ENCODE measurements around the gene TMEFF2. TPM values are rescaled to one million over a fixed set of nuclear protein-coding genes. Genes with fewer than 3 reads are reported as not detected.

Gene TMEFF2
- total RNA-seq, 4 donors from 2014 or later, result 0.16 to 0.46 (median 0.17) TPM; not detected in 1

- TF ChIP-seq, protein P1, sequence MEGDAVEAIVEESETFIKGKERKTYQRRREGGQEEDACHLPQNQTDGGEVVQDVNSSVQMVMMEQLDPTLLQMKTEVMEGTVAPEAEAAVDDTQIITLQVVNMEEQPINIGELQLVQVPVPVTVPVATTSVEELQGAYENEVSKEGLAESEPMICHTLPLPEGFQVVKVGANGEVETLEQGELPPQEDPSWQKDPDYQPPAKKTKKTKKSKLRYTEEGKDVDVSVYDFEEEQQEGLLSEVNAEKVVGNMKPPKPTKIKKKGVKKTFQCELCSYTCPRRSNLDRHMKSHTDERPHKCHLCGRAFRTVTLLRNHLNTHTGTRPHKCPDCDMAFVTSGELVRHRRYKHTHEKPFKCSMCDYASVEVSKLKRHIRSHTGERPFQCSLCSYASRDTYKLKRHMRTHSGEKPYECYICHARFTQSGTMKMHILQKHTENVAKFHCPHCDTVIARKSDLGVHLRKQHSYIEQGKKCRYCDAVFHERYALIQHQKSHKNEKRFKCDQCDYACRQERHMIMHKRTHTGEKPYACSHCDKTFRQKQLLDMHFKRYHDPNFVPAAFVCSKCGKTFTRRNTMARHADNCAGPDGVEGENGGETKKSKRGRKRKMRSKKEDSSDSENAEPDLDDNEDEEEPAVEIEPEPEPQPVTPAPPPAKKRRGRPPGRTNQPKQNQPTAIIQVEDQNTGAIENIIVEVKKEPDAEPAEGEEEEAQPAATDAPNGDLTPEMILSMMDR (IDR thresholded peaks at IDR 0.05), result no peak
- no peak for TF ChIP-seq POLR2A (IDR thresholded peaks at IDR 0.05)
- intact Hi-C loops (cut with DNase I; ENCODE audit: low total_unique reads), result no loop called here
- no peak overlapping the region for H3K4me3 ChIP-seq (ENCODE audit: low read depth, poor library complexity, severe bottlenecking)
- DNase-seq (ENCODE audit: low spot score in 2 of 2), result no peak
- WGBS, 2 donors, result 73 to 78% methylated on average over 3 of the region's 3 CpGs
These were observed 282.0 kb downstream of the TMEFF2 start for GRCh38 chr2:191912764-191913163.

- intact Hi-C loops (cut with DNase I; ENCODE audit: low total_unique reads), result no loop called here
- 72 to 75% methylated on average over 2 of the region's 2 CpGs for WGBS, 2 donors
- DNase-seq (ENCODE audit: low spot score in 2 of 2), result no peak
- TF ChIP-seq POLR2A (IDR thresholded peaks at IDR 0.05), result no peak
- TF ChIP-seq, protein P1 (IDR thresholded peaks at IDR 0.05), result no peak
- no peak overlapping the region for H3K4me3 ChIP-seq (ENCODE audit: low read depth, poor library complexity, severe bottlenecking)
These were observed 284.2 kb downstream of the TMEFF2 start for GRCh38 chr2:191910518-191910917.

GRCh38 chr2:191908874-191909273, 285.9 kb downstream of the TMEFF2 start:
- no peak overlapping the region for H3K4me3 ChIP-seq (ENCODE audit: low read depth, poor library complexity, severe bottlenecking)
- TF ChIP-seq, protein P1 (IDR thresholded peaks at IDR 0.05), result no peak
- no peak for TF ChIP-seq POLR2A (IDR thresholded peaks at IDR 0.05)
- intact Hi-C loops (cut with DNase I; ENCODE audit: low total_unique reads), result no loop called here
- DNase-seq (ENCODE audit: low spot score in 2 of 2), result no peak

DNA sequence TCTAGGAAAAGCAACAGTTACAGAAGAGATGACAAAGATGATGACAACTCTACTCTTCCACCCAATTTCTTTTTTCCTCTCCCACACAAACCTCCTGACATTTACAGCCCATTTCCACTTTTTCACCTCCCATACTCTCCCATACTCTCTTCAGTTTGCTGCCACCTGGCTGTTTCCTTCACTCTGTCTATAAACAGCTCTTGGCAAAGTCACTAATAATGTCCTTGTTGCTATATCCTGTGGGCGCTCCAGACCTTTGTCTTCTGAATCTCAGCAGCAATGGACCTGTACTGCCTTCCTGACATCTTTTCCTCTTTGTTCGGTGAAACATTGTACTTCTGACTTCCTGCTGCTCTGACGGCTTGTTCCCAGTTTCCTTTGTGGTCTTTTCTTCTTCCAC, 287.2 kb downstream of the TMEFF2 start:
- DNase-seq (ENCODE audit: low spot score in 2 of 2), result no peak
- 81 to 88% methylated on average over 3 of the region's 3 CpGs for WGBS, 2 donors
- no peak for TF ChIP-seq POLR2A (IDR thresholded peaks at IDR 0.05)
- TF ChIP-seq, protein P1 (IDR thresholded peaks at IDR 0.05), result no peak
- intact Hi-C loops (cut with DNase I; ENCODE audit: low total_unique reads), result no loop called here
- H3K4me3 ChIP-seq (ENCODE audit: low read depth, poor library complexity, severe bottlenecking), result no peak overlapping the region

- H3K4me3 ChIP-seq (ENCODE audit: low read depth, poor library complexity, severe bottlenecking), result no peak overlapping the region
- DNase-seq (ENCODE audit: low spot score in 2 of 2), result no peak
- TF ChIP-seq, protein P1 (IDR thresholded peaks at IDR 0.05), result no peak
- no peak for TF ChIP-seq POLR2A (IDR thresholded peaks at IDR 0.05)
- intact Hi-C loops (cut with DNase I; ENCODE audit: low total_unique reads), result no loop called here
These were observed 287.6 kb downstream of the TMEFF2 start for GRCh38 chr2:191907091-191907490.

DNA sequence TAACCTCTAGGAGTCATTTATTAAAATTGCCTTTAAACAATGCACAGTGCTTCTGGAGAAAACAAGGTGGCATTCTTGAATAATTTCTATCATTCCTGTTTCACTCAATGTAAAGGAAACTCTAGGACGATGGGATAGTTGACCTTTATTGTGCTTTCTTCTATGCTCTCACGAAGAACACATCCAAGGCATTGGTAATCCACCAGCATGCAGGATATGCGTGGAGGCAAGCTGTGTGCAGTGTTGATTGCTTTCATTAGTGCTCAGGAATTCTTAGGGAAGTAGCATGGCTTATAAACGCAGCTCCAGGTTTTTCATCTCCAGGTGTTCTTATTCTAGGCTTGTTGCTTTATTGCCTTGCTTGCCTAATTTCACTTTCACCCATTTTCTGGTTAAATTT, 289.4 kb downstream of the TMEFF2 start:
- DNase-seq (ENCODE audit: low spot score in 2 of 2), result no peak
- intact Hi-C loops (cut with DNase I; ENCODE audit: low total_unique reads), result no loop called here
- 55 to 66% methylated on average over 4 of the region's 4 CpGs for WGBS, 2 donors
- no peak overlapping the region for H3K4me3 ChIP-seq (ENCODE audit: low read depth, poor library complexity, severe bottlenecking)
- no peak for TF ChIP-seq POLR2A (IDR thresholded peaks at IDR 0.05)
- TF ChIP-seq, protein P1 (IDR thresholded peaks at IDR 0.05), result no peak
